RWPE1 (cell line): Measurements from ENCODE around the gene RNF5.

Experiments
- CTCF ChIA-PET: fragments of 350-600 bp; sonication (Branson Sonifier 250); formaldehyde crosslinking; extraction: SDS; loops from one replicate; lab custom pipeline; 2021; lab: Yijun Ruan, JAX
- POLR2A ChIA-PET: fragments of 400-600 bp; formaldehyde crosslinking; extraction: SDS; loops from one replicate; lab custom pipeline; 2020; ENCODE audit warnings: antibody characterized with exemption; ENCODE audit not compliant: low non-redundant PET; lab: Yijun Ruan, JAX
- DNase-seq: peaks from one replicate; pipeline ENCODE4 v3.0.0; 2012; ENCODE audit warnings: low spot score
- H3K27ac ChIP-seq: fragments of 450-650 bp; 2 replicates; pipeline ENCODE4 v1.5.1; 2017
- TF ChIP-seq, protein P1 (sequence below): fragments of 450-650 bp; conservative IDR thresholded peaks from 2 replicates; pipeline ENCODE4 v1.5.1; 2017; ENCODE audit warnings: low read depth, mild to moderate bottlenecking

Gene RNF5

DNA sequence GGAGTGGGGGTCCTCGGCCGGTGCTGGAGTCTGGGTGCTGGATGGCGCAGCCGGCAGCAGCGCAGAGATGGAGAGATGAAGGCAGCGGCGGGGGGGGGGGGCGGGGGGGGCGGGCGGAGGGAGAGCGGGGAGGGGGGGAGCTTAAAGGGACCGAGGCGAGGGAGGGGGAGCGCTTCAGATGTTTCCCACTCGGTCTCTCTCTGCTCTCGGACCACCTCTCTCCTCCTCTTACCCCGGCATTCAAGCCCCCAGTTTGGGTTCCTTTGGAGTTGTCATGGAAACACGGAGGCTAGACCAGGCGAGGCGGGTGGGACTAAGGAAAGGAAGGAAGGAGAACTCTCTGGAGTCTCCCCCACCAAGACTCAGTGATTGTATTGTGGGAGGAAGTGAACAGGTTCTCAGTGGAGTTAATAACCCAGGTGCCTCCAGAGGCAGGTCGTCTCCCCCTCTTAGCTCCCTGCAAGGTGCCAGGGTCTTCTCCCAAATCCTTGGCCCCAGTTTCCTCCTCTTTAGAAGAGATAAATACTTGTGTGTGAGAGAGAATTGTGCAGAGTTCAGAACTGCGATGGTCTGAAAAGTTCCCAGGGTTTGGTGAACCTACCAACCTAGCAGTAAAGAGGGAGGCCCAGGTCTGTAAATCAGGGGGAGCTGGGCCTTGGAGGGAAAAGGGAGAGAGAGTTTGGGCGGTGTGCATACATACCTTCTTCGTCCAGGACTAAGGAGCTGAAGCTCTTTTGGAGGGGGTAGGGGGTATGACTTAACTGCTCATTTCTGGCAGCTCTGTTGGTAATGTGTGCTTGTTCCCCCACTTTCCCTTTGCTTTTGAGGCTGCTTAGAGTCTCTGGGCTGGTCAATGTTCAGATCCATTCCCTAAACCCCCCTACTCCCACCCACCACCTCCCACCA is 26.1 kb upstream of the RNF5 start, which contains the start of gene PRRT1:
Gene PRRT1 (minus strand): TSS at position 77 of the 906 bp plus-strand sequence. CDS start 112 bp downstream, outside the sequence.
- POLR2A ChIA-PET: no interaction called here
- no peak for DNase-seq
- TF ChIP-seq, protein P1, sequence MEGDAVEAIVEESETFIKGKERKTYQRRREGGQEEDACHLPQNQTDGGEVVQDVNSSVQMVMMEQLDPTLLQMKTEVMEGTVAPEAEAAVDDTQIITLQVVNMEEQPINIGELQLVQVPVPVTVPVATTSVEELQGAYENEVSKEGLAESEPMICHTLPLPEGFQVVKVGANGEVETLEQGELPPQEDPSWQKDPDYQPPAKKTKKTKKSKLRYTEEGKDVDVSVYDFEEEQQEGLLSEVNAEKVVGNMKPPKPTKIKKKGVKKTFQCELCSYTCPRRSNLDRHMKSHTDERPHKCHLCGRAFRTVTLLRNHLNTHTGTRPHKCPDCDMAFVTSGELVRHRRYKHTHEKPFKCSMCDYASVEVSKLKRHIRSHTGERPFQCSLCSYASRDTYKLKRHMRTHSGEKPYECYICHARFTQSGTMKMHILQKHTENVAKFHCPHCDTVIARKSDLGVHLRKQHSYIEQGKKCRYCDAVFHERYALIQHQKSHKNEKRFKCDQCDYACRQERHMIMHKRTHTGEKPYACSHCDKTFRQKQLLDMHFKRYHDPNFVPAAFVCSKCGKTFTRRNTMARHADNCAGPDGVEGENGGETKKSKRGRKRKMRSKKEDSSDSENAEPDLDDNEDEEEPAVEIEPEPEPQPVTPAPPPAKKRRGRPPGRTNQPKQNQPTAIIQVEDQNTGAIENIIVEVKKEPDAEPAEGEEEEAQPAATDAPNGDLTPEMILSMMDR: no peak
- peak within 1 kb of the TSS; percentile 97 for H3K27ac ChIP-seq
- CTCF ChIA-PET: interaction anchor here (1.7 kb wide), 1 partner anchor 33 kb away, joined by 4 read pairs; no protein-coding TSS in a partner anchor

DNA sequence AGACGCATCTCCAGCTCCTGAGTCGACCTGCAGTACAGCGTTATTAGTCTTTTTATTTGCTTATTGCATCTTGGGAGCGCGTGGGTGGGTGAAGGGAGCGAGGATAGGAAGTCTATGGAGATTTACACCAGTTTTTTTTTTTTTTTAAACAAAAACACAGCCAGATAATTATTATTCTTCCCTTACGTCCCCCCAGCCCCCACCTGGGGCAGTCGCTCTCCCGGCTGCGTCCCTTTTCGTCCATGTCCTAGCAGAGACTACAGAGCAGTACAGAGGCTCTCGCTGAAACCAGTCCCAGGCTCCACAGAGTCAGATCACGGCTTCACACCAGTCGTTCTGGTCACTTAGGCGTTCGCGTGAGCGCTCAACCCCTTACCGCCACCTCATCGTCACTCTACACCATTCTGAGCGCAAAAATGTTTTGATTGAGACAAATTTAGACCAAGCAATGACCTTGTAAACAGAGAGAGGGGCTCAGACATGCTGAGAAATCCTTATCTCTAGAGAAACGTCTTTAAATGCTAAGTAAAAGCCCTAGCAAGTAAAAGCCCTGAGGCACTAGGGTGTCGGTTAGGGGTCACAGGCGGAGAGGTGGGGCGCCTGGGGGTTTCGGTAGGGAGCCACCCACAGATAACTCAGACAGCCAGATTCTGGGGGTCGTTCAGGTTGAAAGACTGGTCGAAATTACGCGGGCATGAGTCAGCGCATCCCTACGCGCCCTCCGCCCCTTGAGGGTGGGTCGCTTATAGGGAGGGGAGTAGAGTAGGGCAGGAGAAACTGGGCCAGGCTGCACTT is 25.2 kb upstream of the RNF5 start:
- H3K27ac ChIP-seq: peak overlapping the region; percentile 97
- peak; percentile 44 for DNase-seq
- ChIA-PET CTCF (interaction anchor here (0.6 to 1.7 kb wide), 2 partner anchors 34 to 179 kb away, joined by 4 to 5 read pairs; no protein-coding TSS in a partner anchor), POLR2A (no interaction called here)
- TF ChIP-seq, protein P1: no peak

DNA sequence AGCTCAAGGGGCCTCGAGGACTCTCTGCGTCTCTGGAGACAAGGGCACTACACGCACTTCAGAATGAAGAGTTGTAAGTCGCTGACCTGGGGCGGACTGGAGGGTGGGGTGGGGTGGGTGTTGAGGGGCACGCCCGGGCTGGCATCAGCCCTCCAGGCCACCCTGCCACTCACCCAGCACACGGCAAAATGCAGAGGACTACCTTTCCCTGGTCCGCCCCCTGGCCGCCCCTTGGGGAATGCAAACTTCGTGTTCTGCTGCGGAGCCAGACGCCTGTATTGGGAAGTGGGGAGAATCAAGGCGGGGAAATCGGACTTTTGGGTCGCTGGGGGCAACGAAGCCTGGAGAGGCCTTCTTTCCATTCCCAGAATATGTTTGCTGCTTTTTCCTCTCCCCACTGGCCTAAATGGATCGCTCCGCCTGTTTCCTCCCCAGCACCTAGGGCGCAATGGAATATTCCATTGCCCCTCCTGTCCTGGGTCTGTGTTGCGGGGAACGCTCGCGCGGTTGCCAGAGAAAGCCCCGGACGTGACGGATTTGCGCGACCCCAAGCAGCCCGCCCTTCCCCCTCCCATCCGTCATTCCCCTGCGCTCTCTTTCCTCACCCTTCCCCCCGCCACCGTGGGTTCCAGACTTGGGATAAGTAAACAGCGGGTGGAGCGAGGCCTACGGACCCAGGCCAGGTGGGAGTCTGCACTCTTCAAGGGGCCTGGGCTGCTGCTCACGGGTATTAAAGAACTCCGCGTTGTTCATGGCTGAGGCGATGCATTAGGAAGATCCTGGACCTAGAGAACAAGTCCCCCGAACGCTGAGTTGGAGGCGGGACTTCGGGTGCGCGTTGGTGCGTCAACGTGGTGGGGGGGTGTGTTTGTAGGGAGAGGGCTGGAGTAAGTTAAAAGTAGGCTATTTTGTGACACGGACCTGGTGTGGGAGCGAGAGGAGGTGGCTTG is 24.4 kb upstream of the RNF5 start, which contains the start of gene PPT2:
Gene PPT2 (plus strand): TSS at position 578 of the 950 bp plus-strand sequence. CDS start 454 bp downstream, outside the sequence.
- peak; percentile 91 for DNase-seq
- peak within 1 kb of the TSS; percentile 97 for H3K27ac ChIP-seq
- TF ChIP-seq, protein P1: no peak
- CTCF ChIA-PET: interaction anchor here (0.6 to 1.7 kb wide), 6 partner anchors 20 to 180 kb away, joined by 3 to 22 read pairs (median 4); no protein-coding TSS in a partner anchor
- POLR2A ChIA-PET: interaction anchor here (1.0 kb wide), 1 partner anchor 35 kb away, joined by 3 read pairs; no protein-coding TSS in a partner anchor

DNA sequence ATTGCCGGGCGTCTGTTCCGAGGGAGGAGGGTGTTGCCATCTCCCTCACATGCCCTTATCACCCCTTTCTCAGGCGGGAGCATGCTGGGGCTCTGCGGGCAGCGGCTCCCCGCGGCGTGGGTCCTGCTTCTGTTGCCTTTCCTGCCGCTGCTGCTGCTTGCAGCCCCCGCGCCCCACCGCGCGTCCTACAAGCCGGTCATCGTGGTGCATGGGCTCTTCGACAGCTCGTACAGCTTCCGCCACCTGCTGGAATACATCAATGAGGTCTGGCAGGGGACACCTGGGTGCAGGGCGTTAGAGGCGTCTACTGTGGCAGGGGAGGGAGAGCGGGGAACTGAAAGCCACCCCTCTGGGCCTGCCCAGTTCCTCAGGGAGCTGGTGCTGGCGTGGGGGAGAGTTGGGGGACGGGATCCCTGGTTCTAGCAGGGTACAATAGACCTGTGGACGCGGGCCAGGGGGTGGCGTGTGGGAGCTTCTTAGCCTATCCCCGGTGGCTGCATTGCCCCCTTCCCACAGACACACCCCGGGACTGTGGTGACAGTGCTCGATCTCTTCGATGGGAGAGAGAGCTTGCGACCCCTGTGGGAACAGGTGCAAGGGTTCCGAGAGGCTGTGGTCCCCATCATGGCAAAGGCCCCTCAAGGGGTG is 23.6 kb upstream of the RNF5 start:
- CTCF ChIA-PET: interaction anchor here (0.5 to 1.3 kb wide), 9 partner anchors 14 to 1513 kb away, joined by 3 to 22 read pairs (median 3); no protein-coding TSS in a partner anchor
- H3K27ac ChIP-seq: peak overlapping the region; percentile 97

DNA sequence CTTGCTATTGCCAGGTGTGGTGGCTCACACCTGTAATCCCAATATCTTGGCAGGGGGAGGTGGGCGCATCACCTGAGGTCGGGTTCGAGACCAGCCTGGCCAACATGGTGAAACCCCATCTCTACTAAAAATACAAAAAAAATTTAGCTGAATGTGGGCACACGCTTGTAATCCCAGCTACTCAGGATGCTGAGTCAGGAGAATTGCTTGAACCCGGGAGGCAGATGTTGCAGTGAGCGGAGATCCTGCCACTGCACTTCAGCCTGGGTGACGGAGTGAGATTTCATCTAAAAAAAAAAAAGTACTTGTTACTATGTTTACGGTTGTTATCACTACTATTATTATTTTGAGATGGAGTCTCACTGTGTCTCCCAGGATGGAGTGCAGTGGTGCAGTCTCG is 21.3 kb upstream of the RNF5 start:
- CTCF ChIA-PET: no interaction called here
- DNase-seq: no peak
- POLR2A ChIA-PET: no interaction called here
- TF ChIP-seq, protein P1: no peak
- H3K27ac ChIP-seq: no peak overlapping the region

More for the DNA sequence above, 23.6 kb upstream of the RNF5 start:
- POLR2A ChIA-PET: interaction anchor here (1.0 kb wide), 1 partner anchor 36 kb away, joined by 3 read pairs; no protein-coding TSS in a partner anchor
- TF ChIP-seq, protein P1: peak; percentile 70
- DNase-seq: peak; percentile 67
